ENCODE measurements around the gene BATF3. TPM values are rescaled to one million over a fixed set of nuclear protein-coding genes. Genes with fewer than 3 reads are reported as not detected.
A peak's percentile ranks its signal among the peaks of the same experiment; 100 is the strongest.

Gene BATF3
- total RNA-seq, 1 donor from 2014 or later, result 0.52 TPM

DNA sequence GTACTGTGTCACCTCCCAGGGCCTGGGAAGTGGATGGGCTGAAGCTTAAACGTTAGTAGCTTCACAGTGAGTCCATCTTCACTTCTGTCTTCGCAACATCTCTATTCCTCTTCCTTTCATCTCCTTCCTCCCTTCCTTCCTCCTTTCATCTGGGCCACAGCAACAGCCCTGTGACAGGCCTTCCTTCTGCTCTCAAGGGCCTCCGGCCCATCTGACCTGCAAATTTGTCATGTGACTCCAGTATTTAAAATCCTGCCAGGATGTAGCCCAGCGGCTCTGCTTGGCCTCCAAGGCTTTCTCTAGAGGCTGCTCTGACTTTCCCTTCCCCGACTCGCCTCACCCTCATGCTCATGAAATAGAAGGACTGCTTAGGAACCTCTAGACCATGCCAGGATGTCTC, 10.9 kb upstream of the BATF3 start:
- H3K4me3 ChIP-seq (ENCODE audit: low read length in 3 of 3), result no peak overlapping the region
- no peaks in the 10 kb centered on the region for H3K36me3 ChIP-seq (ENCODE audit: control insufficient read depth in 3 of 3, insufficient read depth in 3 of 3, low read length in 3 of 3)
- no peaks in the 10 kb centered on the region for H3K4me1 ChIP-seq (ENCODE audit: control insufficient read depth in 3 of 3, insufficient read depth in 3 of 3, low read length in 3 of 3)
- H3K9me3 ChIP-seq (ENCODE audit: control insufficient read depth in 3 of 3, low read length in 3 of 3), result no peaks in the 10 kb centered on the region
- H3K9ac ChIP-seq (ENCODE audit: low read depth in 1 of 3, low read length in 3 of 3), result no peak overlapping the region
- H3K27ac ChIP-seq (ENCODE audit: low read depth, low read length), result no peak overlapping the region
- no peaks in the 10 kb centered on the region for H3K27me3 ChIP-seq (ENCODE audit: control insufficient read depth in 3 of 3, insufficient read depth in 3 of 3, low read length in 3 of 3)

DNA sequence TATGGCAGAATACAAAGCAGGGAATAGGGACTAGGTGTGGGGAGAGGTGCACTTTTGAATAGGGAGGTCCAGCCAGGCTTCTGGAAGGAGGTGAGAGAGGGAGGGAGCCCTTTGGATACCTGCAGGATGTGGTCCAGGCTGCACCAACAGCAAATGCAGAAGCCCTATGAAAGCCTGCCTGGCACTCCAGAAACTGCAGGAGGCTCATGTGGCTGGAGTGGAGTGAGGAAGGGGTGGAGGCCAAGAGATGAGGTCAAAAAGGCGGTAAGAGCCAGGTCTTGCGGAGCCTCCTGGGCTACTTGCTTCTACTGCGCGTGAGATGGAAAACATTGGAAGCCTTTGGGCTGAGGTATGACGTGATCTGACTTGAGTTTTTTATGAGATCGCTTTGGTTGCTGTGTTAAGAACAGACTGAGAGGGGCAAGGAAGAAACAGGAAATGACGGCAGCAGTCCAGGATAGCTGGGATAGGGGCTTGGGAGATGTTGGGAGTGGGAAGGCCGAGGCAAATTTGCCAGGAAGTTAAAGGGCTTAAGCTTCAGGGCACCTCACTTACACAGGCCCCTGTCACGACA, 4.4 kb upstream of the BATF3 start:
- Histone ChIP-seq H3K9ac (ENCODE audit: low read depth in 1 of 3, low read length in 3 of 3) (no peak overlapping the region), H3K27ac (ENCODE audit: low read depth, low read length) (no peak overlapping the region), H3K4me1 (ENCODE audit: control insufficient read depth in 3 of 3, insufficient read depth in 3 of 3, low read length in 3 of 3) (peaks cover 6 to 10% (median 9%) of the 10 kb centered on the region in 3 donors), H3K36me3 (ENCODE audit: control insufficient read depth in 3 of 3, insufficient read depth in 3 of 3, low read length in 3 of 3) (no peaks in the 10 kb centered on the region), H3K27me3 (ENCODE audit: control insufficient read depth in 3 of 3, insufficient read depth in 3 of 3, low read length in 3 of 3) (peaks cover 0 to 15% (median 3%) of the 10 kb centered on the region in 3 donors), H3K9me3 (ENCODE audit: control insufficient read depth in 3 of 3, low read length in 3 of 3) (no peaks in the 10 kb centered on the region), H3K4me3 (ENCODE audit: low read length in 3 of 3) (no peak overlapping the region)

DNA sequence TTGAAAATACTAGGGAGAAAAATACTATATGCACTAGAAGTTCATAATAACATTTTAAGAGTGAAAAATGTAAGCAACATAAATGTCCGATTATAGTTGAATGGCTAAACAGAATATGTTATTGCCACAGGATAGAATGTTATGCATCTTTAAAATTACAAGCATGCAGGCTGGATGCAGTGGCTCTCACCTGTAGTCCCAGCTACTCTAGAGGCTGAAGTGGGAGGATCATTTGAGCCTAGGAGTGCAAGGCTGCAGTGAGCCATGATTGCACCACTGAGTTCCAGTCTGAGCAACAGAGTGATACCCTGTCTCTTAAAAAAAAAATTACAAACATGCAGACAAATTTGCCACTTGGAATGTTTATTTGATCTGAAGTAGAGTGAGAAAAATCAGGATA, 3.0 kb upstream of the BATF3 start:
- H3K4me1 ChIP-seq (ENCODE audit: control insufficient read depth in 3 of 3, insufficient read depth in 3 of 3, low read length in 3 of 3), result peaks cover 13 to 14% (median 13%) of the 10 kb centered on the region in 3 donors
- no peak overlapping the region for H3K9ac ChIP-seq (ENCODE audit: low read depth in 1 of 3, low read length in 3 of 3)
- H3K9me3 ChIP-seq (ENCODE audit: control insufficient read depth in 3 of 3, low read length in 3 of 3), result no peaks in the 10 kb centered on the region
- H3K27ac ChIP-seq (ENCODE audit: low read depth, low read length), result no peak overlapping the region
- H3K36me3 ChIP-seq (ENCODE audit: control insufficient read depth in 3 of 3, insufficient read depth in 3 of 3, low read length in 3 of 3), result no peaks in the 10 kb centered on the region
- no peak overlapping the region for H3K4me3 ChIP-seq (ENCODE audit: low read length in 3 of 3)
- peaks cover 0 to 29% (median 17%) of the 10 kb centered on the region in 3 donors for H3K27me3 ChIP-seq (ENCODE audit: control insufficient read depth in 3 of 3, insufficient read depth in 3 of 3, low read length in 3 of 3)

DNA sequence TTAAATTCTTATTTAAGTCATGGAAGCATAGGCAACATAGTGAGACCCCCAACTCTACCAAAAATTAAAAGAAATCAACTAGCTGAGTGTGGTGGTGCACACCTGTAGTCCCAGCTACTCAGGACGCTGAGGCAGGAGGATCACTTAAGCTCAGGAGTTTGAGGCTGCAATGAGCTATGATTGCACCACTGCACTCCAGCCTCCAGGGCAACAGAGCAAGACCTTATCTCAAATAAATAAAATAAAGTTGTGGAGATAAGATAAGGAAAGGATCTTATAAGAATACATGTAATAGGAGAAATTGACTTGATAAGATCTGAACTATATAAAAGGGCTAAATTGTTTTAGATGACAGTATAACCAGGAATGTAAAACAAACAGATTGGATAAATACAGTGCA, 2.3 kb upstream of the BATF3 start:
- no peaks in the 10 kb centered on the region for H3K9me3 ChIP-seq (ENCODE audit: control insufficient read depth in 3 of 3, low read length in 3 of 3)
- peaks cover 7 to 37% (median 25%) of the 10 kb centered on the region in 3 donors for H3K27me3 ChIP-seq (ENCODE audit: control insufficient read depth in 3 of 3, insufficient read depth in 3 of 3, low read length in 3 of 3)
- H3K4me1 ChIP-seq (ENCODE audit: control insufficient read depth in 3 of 3, insufficient read depth in 3 of 3, low read length in 3 of 3), result peaks cover 13 to 14% (median 13%) of the 10 kb centered on the region in 3 donors
- H3K36me3 ChIP-seq (ENCODE audit: control insufficient read depth in 3 of 3, insufficient read depth in 3 of 3, low read length in 3 of 3), result no peaks in the 10 kb centered on the region
- no peak overlapping the region for H3K27ac ChIP-seq (ENCODE audit: low read depth, low read length)
- H3K9ac ChIP-seq (ENCODE audit: low read depth in 1 of 3, low read length in 3 of 3), result no peak overlapping the region
- no peak overlapping the region for H3K4me3 ChIP-seq (ENCODE audit: low read length in 3 of 3)

DNA sequence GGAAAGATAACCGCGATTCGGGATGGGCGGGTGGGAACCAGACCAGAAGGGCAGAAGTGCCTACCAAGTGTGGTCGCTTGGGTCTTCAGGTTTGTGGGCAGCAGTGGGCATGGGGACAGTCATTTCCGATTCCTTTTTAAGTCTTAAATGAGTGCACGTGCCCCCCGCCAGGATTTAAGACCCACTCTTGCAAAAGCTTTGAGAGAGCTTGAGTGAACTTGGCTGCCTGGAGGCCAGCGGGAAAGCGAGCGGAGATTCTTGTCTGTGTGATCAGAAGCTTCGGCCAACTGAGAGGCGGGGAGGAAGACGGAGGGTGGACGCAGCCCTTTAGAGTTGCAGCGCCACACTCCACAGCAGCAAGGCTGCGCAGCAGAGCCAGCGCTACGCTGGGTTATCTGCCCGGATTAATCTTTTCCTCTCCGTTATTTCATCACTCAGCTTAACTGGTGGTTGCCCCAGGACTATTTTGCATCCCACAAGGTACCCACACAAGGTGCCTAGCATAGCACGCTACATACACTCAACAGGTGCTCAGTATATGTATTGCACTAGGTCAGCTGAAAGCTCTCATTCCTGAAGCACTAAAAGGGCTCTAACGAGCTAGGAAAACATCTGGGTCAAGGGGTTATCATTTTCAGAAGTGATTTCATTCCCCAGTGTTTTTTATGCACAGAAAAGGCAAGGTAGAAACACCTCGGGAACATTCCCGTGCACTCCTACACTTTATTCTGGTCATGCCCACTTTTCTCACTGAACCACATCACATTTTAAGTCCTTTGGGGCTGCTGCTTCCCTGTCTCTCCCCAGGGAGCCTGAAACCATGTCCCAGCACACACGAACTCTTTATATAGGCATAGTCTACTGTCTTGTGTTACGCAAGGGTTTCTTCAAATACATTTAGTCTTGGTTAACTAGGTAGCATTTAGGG, 1.5 kb upstream of the BATF3 start:
- H3K27ac ChIP-seq (ENCODE audit: low read depth, low read length), result peak overlapping the region; percentile 41
- H3K27me3 ChIP-seq (ENCODE audit: control insufficient read depth in 3 of 3, insufficient read depth in 3 of 3, low read length in 3 of 3), result peaks cover 11 to 44% (median 31%) of the 10 kb centered on the region in 3 donors
- H3K4me3 ChIP-seq (ENCODE audit: low read length in 3 of 3), result peak overlapping the region; percentile 53 to 71 (median 67)
- H3K4me1 ChIP-seq (ENCODE audit: control insufficient read depth in 3 of 3, insufficient read depth in 3 of 3, low read length in 3 of 3), result peaks cover 13 to 14% (median 13%) of the 10 kb centered on the region in 3 donors
- H3K36me3 ChIP-seq (ENCODE audit: control insufficient read depth in 3 of 3, insufficient read depth in 3 of 3, low read length in 3 of 3), result no peaks in the 10 kb centered on the region
- H3K9ac ChIP-seq (ENCODE audit: low read depth in 1 of 3, low read length in 3 of 3), result peak overlapping the region in 2 of 3 donors; percentile 35 to 40
- no peaks in the 10 kb centered on the region for H3K9me3 ChIP-seq (ENCODE audit: control insufficient read depth in 3 of 3, low read length in 3 of 3)

DNA sequence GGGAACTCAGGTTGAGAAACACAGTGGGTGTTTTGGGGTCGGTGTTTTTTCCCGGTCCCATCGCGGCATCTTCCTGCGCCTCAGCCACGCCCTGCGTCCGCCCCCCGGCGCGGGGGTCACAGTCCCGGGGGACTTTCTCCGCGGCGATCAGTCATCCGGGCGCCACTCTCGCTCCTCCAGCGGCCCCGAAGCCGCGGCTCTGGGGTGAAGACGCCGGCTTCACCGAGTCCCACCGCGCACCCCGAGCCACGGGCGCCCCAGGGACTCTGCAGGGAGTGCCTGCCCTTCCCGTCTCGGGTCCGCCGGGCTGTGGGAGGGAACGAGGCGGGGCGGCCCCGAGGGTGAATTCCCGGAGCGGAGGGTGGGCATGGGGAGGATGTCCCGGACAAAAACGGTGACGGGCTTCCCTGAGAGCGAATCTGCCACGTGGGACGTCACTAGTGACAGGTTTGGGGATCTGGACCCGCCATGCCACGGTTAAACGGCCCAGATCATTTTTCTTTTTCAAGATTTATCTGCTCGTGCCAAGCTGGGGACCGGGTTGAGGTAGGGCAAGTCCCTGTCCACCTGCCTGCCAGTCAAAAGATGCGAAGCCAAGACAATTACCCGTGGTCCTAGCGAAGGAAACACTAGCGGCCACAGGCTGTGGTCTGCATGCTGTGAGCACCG, 717 bp upstream of the BATF3 start:
- H3K4me1 ChIP-seq (ENCODE audit: control insufficient read depth in 3 of 3, insufficient read depth in 3 of 3, low read length in 3 of 3), result peaks cover 13 to 14% (median 13%) of the 10 kb centered on the region in 3 donors
- H3K4me3 ChIP-seq (ENCODE audit: low read length in 3 of 3), result peak overlapping the region; percentile 53 to 71 (median 67)
- no peaks in the 10 kb centered on the region for H3K9me3 ChIP-seq (ENCODE audit: control insufficient read depth in 3 of 3, low read length in 3 of 3)
- peak overlapping the region; percentile 41 for H3K27ac ChIP-seq (ENCODE audit: low read depth, low read length)
- H3K36me3 ChIP-seq (ENCODE audit: control insufficient read depth in 3 of 3, insufficient read depth in 3 of 3, low read length in 3 of 3), result no peaks in the 10 kb centered on the region
- peak overlapping the region in 2 of 3 donors; percentile 35 to 40 for H3K9ac ChIP-seq (ENCODE audit: low read depth in 1 of 3, low read length in 3 of 3)
- peaks cover 15 to 52% (median 39%) of the 10 kb centered on the region in 3 donors for H3K27me3 ChIP-seq (ENCODE audit: control insufficient read depth in 3 of 3, insufficient read depth in 3 of 3, low read length in 3 of 3)

DNA sequence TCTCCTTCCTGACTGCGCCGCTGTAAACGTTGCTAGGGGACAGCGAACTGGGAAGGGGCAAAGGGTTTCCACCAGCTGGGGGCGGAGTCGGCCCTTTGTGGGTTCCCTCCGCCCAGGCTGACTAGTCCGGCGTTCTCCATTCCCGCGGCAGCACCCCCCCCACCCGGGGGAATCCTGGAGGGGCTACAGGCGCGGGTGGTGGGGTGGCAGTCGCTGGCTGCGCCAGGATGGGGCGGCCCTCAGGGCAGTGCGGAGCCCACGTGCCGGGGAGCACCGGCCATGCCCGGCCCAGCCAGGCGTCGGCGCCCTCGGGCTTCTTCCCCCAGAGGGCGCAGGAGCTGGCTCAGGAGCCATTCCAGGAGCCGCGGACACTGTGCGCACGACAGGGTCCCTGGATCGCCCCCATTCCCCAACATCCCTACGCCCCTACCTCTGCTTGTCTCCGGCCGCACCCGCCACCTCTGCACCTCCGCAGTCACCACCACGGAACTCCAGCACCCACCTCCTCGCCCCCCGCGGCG, 476 bp downstream of the BATF3 start:
- peak overlapping the region; percentile 49 to 58 (median 54) for H3K4me3 ChIP-seq (ENCODE audit: low read length in 3 of 3)
- H3K27me3 ChIP-seq (ENCODE audit: control insufficient read depth in 3 of 3, insufficient read depth in 3 of 3, low read length in 3 of 3), result peaks cover 15 to 57% (median 47%) of the 10 kb centered on the region in 3 donors
- H3K9me3 ChIP-seq (ENCODE audit: control insufficient read depth in 3 of 3, low read length in 3 of 3), result no peaks in the 10 kb centered on the region
- peaks cover 13 to 14% (median 13%) of the 10 kb centered on the region in 3 donors for H3K4me1 ChIP-seq (ENCODE audit: control insufficient read depth in 3 of 3, insufficient read depth in 3 of 3, low read length in 3 of 3)
- no peak overlapping the region for H3K27ac ChIP-seq (ENCODE audit: low read depth, low read length)
- H3K9ac ChIP-seq (ENCODE audit: low read depth in 1 of 3, low read length in 3 of 3), result peak overlapping the region in 1 of 3 donors; percentile 4
- no peaks in the 10 kb centered on the region for H3K36me3 ChIP-seq (ENCODE audit: control insufficient read depth in 3 of 3, insufficient read depth in 3 of 3, low read length in 3 of 3)

DNA sequence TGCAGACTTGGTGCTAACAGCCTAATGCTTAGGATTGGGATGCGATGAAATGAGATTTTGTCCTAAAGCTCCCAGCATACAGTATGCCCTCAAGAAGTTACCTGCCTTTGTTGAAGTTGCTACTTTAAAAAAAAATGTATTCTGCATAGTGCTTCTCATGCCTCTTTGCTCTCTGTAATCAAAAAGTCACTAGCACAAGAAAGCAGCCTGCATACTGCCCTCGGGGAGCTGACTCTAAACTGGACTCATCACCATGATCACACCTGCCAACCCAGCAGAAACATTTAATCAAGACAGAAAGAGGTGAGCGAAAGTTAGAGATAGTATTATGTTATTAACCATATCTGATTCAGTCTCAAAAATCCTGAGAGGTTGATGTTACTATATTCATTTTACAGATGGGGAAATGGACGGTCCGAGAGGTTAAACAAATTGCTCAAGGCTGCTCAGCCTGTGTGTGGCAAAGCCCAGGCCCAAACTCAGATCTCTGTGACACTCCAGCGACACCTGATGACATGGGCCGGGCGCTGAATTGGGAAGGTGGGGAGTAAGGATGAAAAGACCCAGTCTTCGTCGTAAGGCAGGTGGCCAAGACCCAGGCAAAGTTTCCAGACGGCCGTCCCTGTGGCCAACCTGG, 1.1 kb downstream of the BATF3 start:
- Histone ChIP-seq H3K36me3 (ENCODE audit: control insufficient read depth in 3 of 3, insufficient read depth in 3 of 3, low read length in 3 of 3) (no peaks in the 10 kb centered on the region), H3K9me3 (ENCODE audit: control insufficient read depth in 3 of 3, low read length in 3 of 3) (no peaks in the 10 kb centered on the region), H3K4me3 (ENCODE audit: low read length in 3 of 3) (peak overlapping the region; percentile 49 to 58 (median 54)), H3K9ac (ENCODE audit: low read depth in 1 of 3, low read length in 3 of 3) (no peak overlapping the region), H3K27ac (ENCODE audit: low read depth, low read length) (no peak overlapping the region), H3K4me1 (ENCODE audit: control insufficient read depth in 3 of 3, insufficient read depth in 3 of 3, low read length in 3 of 3) (peaks cover 13 to 14% (median 13%) of the 10 kb centered on the region in 3 donors), H3K27me3 (ENCODE audit: control insufficient read depth in 3 of 3, insufficient read depth in 3 of 3, low read length in 3 of 3) (peaks cover 15 to 57% (median 53%) of the 10 kb centered on the region in 3 donors)

DNA sequence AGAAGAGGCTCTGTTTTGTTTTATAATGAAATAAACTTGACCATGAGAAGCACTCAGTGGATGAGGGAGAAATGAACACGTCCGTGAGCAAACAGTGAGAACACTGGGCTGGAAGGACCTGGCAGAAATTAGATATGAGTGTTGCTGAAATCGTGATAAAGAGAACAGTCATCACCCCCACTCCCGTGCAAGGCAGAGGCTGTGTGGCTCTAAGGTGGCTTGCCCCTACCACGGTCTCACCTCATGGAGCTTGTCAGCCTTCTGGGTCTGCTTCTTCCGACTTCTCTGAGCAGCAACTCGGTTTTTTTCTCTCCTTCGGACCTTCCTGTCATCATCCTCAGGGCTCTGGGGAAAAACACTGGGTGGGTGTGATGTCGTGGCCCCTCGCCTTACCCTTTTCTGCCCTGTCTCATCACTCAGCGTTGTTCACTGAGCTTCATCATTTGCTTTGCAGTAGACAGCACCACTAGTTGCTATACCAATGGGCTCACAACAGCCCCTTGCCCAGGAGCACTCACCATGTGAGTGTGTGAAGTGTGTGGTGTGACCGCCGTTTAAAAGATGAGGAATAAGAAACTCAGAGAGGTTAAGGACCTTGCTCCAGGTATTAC, 2.8 kb downstream of the BATF3 start:
- peaks cover 19 to 59% (median 59%) of the 10 kb centered on the region in 3 donors for H3K27me3 ChIP-seq (ENCODE audit: control insufficient read depth in 3 of 3, insufficient read depth in 3 of 3, low read length in 3 of 3)
- H3K27ac ChIP-seq (ENCODE audit: low read depth, low read length), result no peak overlapping the region
- no peaks in the 10 kb centered on the region for H3K9me3 ChIP-seq (ENCODE audit: control insufficient read depth in 3 of 3, low read length in 3 of 3)
- peaks cover 13 to 14% (median 13%) of the 10 kb centered on the region in 3 donors for H3K4me1 ChIP-seq (ENCODE audit: control insufficient read depth in 3 of 3, insufficient read depth in 3 of 3, low read length in 3 of 3)
- no peak overlapping the region for H3K4me3 ChIP-seq (ENCODE audit: low read length in 3 of 3)
- H3K36me3 ChIP-seq (ENCODE audit: control insufficient read depth in 3 of 3, insufficient read depth in 3 of 3, low read length in 3 of 3), result no peaks in the 10 kb centered on the region
- no peak overlapping the region for H3K9ac ChIP-seq (ENCODE audit: low read depth in 1 of 3, low read length in 3 of 3)

Data from skeletal muscle tissue (tissue), 4 donors.